ENCODE measurements around the gene TRAIP.
A peak's percentile ranks its signal among the peaks of the same experiment; 100 is the strongest.
"Not testable (repeated sequence)": the region's sequence is repeated elsewhere in the genome, so short reads cannot be mapped to it uniquely, and the experiment has no call there.

TRAIP gene

DNA sequence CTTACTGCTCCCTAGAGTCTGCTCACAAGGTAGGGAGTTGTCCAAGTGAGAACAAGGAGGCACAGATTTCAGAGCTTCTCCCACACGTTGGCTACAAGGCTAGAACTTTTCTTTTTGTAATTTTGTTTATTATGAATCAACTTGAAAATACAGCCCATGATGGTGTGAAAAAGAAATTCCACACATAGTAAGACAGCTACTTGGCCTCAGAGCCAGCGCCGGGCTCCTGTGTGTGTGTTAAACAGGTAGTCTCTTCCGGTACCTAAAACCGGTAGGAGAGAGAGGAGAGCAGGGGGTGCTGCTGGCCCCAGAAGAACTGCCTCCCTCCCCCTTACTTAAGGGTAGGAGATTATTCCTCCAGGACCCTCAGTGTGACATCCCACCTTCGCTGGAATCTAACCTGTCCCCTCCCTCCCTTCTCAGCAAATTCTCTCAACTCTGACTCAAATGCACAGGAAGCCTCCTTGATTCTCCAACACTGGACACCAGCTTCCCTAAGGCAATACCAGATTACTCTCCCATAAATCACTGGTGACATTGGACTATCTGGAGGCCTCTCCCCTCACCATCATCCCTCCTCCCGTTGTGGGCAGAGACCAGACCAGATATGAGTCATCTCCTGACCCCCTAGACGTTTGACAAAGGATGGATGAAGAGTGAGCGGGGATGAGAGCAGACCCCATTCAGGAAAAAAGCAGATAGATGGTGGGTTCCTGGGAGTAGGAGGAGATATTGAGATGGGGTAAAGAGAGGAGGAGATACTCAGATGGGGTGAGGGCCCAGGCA lies 65.5 kb downstream of the TRAIP start:
- DNase-seq = peak; percentile 24

GRCh38 chr3:49788056-49788455 lies 68.3 kb downstream of the TRAIP start:
- DNase-seq = no peak

DNA sequence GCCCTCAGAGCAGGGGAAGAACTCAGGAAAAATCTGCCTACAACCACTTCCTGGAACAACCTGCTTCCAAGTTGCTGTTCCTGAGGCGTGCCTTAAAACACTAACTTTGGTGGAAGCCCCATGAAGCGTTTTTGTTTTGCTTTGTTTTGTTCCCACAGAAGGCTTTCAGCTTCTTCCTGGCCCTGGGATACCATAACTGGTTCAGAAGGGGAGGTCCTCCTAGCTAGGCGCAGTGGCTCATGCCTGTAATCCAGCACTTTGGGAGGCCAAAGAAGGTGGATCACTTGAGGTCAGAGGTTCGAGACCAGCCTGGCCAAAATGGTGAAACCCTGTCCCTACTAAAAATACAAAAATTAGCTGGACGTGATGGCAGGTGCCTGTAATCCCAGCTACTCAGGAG lies 68.8 kb downstream of the TRAIP start:
- DNase-seq = no peak

DNA sequence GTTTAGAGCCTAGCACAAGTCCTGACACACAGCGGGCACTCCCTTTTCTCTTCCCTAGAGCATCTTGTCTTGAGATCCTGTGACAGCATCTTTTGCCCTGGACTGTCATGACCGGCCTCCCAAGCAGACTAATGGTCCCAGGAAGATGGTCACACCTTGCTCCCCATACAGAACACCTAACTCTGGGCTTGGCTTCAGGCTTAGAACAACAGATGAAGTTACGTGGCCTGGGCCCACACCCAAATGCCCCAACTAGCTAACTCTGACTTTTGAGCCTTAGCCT lies 69.2 kb downstream of the TRAIP start:
- no peak for DNase-seq

GRCh38 chr3:49786357-49787181 lies 69.8 kb downstream of the TRAIP start, which contains the start of gene IP6K1:
Gene IP6K1 (minus strand): TSS chr3:49786542. CDS start chr3:49748040, 38,502 bp downstream.
- DNase-seq = peak; percentile 100

GRCh38 chr3:49785565-49786356 lies 70.6 kb downstream of the TRAIP start:
- no peak for DNase-seq

GRCh38 chr3:49782277-49782676 lies 74.1 kb downstream of the TRAIP start:
- DNase-seq = not testable (repeated sequence)

- no peak for DNase-seq
These were observed 74.8 kb downstream of the TRAIP start for GRCh38 chr3:49781415-49782199.

DNA sequence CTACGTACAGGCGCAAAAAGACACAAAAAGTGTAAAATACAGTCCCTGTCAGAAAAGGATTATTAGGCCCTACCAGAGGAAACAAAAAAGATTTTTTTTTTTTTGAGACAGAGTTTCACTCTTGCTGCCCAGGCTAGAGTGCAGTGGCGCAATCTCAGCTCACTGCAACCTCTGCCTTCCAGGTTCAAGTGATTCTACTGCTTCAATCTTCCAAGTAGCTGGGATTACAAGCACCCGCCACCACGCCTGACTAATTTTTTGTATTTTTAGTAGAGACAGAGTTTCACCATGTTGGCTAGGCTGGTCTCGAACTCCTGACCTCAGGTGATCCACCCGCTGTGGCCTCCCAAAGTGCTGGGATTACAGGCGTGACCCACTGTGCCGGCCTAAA lies 75.4 kb downstream of the TRAIP start:
- DNase-seq = not testable (repeated sequence)

GRCh38 chr3:49780080-49780974 lies 76.0 kb downstream of the TRAIP start:
- no peak for DNase-seq

- no peak for DNase-seq
These were observed 76.8 kb downstream of the TRAIP start for GRCh38 chr3:49779358-49780079.
